Measurements from ENCODE around the gene PRMT3.

DNA sequence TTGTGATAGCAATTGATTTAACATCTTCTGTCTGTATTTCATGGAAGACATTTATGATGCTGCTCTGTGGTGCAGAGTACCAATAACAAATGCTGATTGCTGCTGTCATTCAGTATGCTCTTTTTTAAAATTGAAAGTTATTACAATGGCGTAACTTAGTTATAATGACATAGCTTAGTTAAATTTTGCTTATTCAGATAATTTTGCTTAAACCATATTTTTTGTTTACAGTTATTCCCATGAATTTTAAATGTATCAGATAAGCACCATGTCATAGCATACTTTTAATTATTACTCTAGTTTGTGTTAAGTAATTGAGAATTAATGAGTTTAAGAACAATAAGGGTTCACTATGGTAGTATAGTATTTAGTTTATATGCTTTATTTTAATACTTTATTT, 15.5 kb downstream of the PRMT3 start:
- TF ChIP-seq, protein P1, sequence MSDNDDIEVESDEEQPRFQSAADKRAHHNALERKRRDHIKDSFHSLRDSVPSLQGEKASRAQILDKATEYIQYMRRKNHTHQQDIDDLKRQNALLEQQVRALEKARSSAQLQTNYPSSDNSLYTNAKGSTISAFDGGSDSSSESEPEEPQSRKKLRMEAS (IDR thresholded peaks at IDR 0.05) = no peak
- no peak for TF ChIP-seq EP300 (IDR thresholded peaks at IDR 0.05; ENCODE audit: borderline replicate concordance)
- no peak for TF ChIP-seq RAD21 (IDR thresholded peaks at IDR 0.05; ENCODE audit: low read depth)
- no peak for TF ChIP-seq FOXM1 (IDR thresholded peaks at IDR 0.05; ENCODE audit: borderline replicate concordance, low read depth)
- no peak for TF ChIP-seq EGR1 (IDR thresholded peaks at IDR 0.05)
- TF ChIP-seq TAF1 (IDR thresholded peaks at IDR 0.05; ENCODE audit: low read depth) = no peak
- no peak for TF ChIP-seq YY1 (IDR thresholded peaks at IDR 0.05; ENCODE audit: low read depth)
- no peak for TF ChIP-seq TCF12 (IDR thresholded peaks at IDR 0.05; ENCODE audit: low read depth)

Data from Ishikawa (cell line).